GM12878 (cell line): ENCODE measurements around the gene KRT12. TPM values are rescaled to one million over a fixed set of nuclear protein-coding genes. Genes with fewer than 3 reads are reported as not detected.

Source experiments
- ATAC-seq: fragments of 200-7000 bp; cut with Tn5 transposase; 3 replicates; pipeline ENCODE4 v1.9.1; 2020; ENCODE audit warnings: mild to moderate bottlenecking, moderate library complexity
- BruUV-seq: library from RNA; stranded (reverse); fragments of 400-500 nt; replicated peaks from 2 replicates; lab custom pipeline; 2021; lab: Mats Ljungman, UMichigan
- CTCF ChIA-PET: fragments of 300-600 bp; sonication (Branson Sonifier 250); formaldehyde crosslinking; extraction: SDS; loops from one replicate; lab custom pipeline; 2021; ENCODE audit warnings: inconsistent platforms; lab: Yijun Ruan, JAX
- POLR2A ChIA-PET: fragments of 350-600 bp; formaldehyde crosslinking; extraction: SDS; loops from one replicate; lab custom pipeline; 2021; ENCODE audit warnings: inconsistent platforms; lab: Charles Lee
- RAD21 ChIA-PET: fragments of 300-600 bp; sonication (Branson Sonifier 250); formaldehyde crosslinking; loops from one replicate; lab custom pipeline; 2023; ENCODE audit warnings: antibody characterized with exemption; ENCODE audit not compliant: unreplicated experiment; lab: Charles Lee
- SMC1A ChIA-PET: fragments of 300-600 bp; sonication (Branson Sonifier 250); formaldehyde crosslinking; loops from one replicate; lab custom pipeline; 2023; ENCODE audit not compliant: unreplicated experiment, uncharacterized antibody; lab: Charles Lee
- DNase-seq: peaks from one replicate; pipeline ENCODE4 v3.0.0-alpha.2; 2011; ENCODE audit warnings: low read depth, low spot score
- FAIRE-seq: peaks from 3 replicates; lab custom pipeline; 2011; peaks lifted over from hg19 to GRCh38; lab: Jason Lieb, UNC
- H2AFZ ChIP-seq: 2 replicates; pipeline ENCODE4 v1.6.0; 2011; ENCODE audit warnings: low read depth, low read length, control low read depth; ENCODE audit not compliant: control insufficient read depth
- H3K27ac ChIP-seq: 2 replicates; pipeline ENCODE4 v1.5.1; 2011; ENCODE audit warnings: control low read depth; ENCODE audit not compliant: control insufficient read depth, insufficient read depth
- H3K27me3 ChIP-seq, 2 experiments: replicated peaks in 1 of 2; 2 replicates each; pipeline versions ENCODE4 v1.6.0 to v1.6.1; 2011; ENCODE audit warnings: low read length in 1 of 2; ENCODE audit not compliant: control insufficient read depth in 2 of 2, insufficient read depth in 2 of 2
- H3K36me3 ChIP-seq, 2 experiments: 2 replicates each; pipeline ENCODE4 v1.5.1; 2011; ENCODE audit warnings: low read length in 1 of 2; ENCODE audit not compliant: control insufficient read depth in 2 of 2, insufficient read depth in 2 of 2
- H3K4me1 ChIP-seq: 2 replicates; pipeline ENCODE4 v1.6.1; 2011; ENCODE audit warnings: mild to moderate bottlenecking, low read length, moderate library complexity, mixed read lengths; ENCODE audit not compliant: control insufficient read depth, insufficient read depth
- H3K4me2 ChIP-seq: 2 replicates; pipeline ENCODE4 v1.6.0; 2011; ENCODE audit warnings: control low read depth; ENCODE audit not compliant: control insufficient read depth, insufficient read depth
- H3K4me3 ChIP-seq: fragments of 200-600 bp; sonication (generic); 2 replicates; pipeline ENCODE4 v1.5.1; 2016
- H3K79me2 ChIP-seq: 2 replicates; pipeline ENCODE4 v1.6.0; 2011; ENCODE audit warnings: low read length; ENCODE audit not compliant: control insufficient read depth, insufficient read depth
- H3K9ac ChIP-seq: 2 replicates; pipeline ENCODE4 v1.8.0; 2011; ENCODE audit warnings: low read length, control low read depth, mixed read lengths; ENCODE audit not compliant: control insufficient read depth, insufficient read depth
- H3K9me3 ChIP-seq: replicated peaks from 3 replicates; pipeline ENCODE4 v1.5.1; 2011; ENCODE audit warnings: mild to moderate bottlenecking, low read length; ENCODE audit not compliant: control insufficient read depth, insufficient read depth
- H4K20me1 ChIP-seq: 2 replicates; pipeline ENCODE4 v1.6.0; 2011; ENCODE audit not compliant: control insufficient read depth, insufficient read depth
- CREM ChIP-seq: IDR thresholded peaks from 2 replicates; pipeline ENCODE4 v1.6.1; 2014; ENCODE audit warnings: antibody characterized with exemption, low read depth
- CUX1 ChIP-seq: IDR thresholded peaks from 2 replicates; pipeline ENCODE4 v1.6.1; 2012; ENCODE audit warnings: improper control_type of control experiment, low read depth, low read length; ENCODE audit not compliant: insufficient replicate concordance
- ETV6 ChIP-seq, 2 experiments: fragments of 450-650 bp in 1 of 2; IDR thresholded peaks in 1 of 2; conservative IDR thresholded peaks in 1 of 2; 2 replicates each; pipeline ENCODE4 v1.6.1; 2014; ENCODE audit warnings: antibody characterized with exemption in 1 of 2, borderline replicate concordance in 1 of 2, low read depth in 1 of 2, mild to moderate bottlenecking in 1 of 2, moderate library complexity in 1 of 2
- FOXK2 ChIP-seq: fragments of 450-650 bp; IDR thresholded peaks from 2 replicates; pipeline ENCODE4 v1.6.1; 2017; ENCODE audit warnings: mild to moderate bottlenecking, moderate library complexity
- HDGF ChIP-seq: fragments of 450-650 bp; IDR thresholded peaks from 2 replicates; pipeline ENCODE4 v1.6.1; 2016; ENCODE audit warnings: antibody characterized with exemption
- JUNB ChIP-seq: IDR thresholded peaks from 2 replicates; pipeline ENCODE4 v1.6.1; 2016; ENCODE audit warnings: antibody characterized with exemption, mild to moderate bottlenecking
- MLLT1 ChIP-seq: fragments of 450-650 bp; IDR thresholded peaks from 2 replicates; pipeline ENCODE4 v1.6.1; 2016; ENCODE audit warnings: mild to moderate bottlenecking
- NFIC ChIP-seq: IDR thresholded peaks from 2 replicates; pipeline ENCODE4 v1.6.1; 2012; ENCODE audit warnings: low read depth, mild to moderate bottlenecking, inconsistent platforms, low read length, moderate library complexity
- PAX8 ChIP-seq: fragments of 450-650 bp; IDR thresholded peaks from 2 replicates; pipeline ENCODE4 v1.6.1; 2017; ENCODE audit warnings: mild to moderate bottlenecking, moderate library complexity
- RCOR1 ChIP-seq: conservative IDR thresholded peaks from 2 replicates; pipeline ENCODE4 v1.6.1; 2012; ENCODE audit warnings: low read depth, low read length, improper control_type of control experiment
- RELB ChIP-seq: fragments of 450-650 bp; IDR thresholded peaks from 2 replicates; pipeline ENCODE4 v1.6.1; 2017; ENCODE audit warnings: low read depth, mild to moderate bottlenecking, moderate library complexity
- RUNX3 ChIP-seq: IDR thresholded peaks from 2 replicates; pipeline ENCODE4 v1.6.1; 2012; ENCODE audit warnings: low read length, inconsistent platforms
- SUPT20H ChIP-seq: IDR thresholded peaks from 2 replicates; pipeline ENCODE4 v1.6.1; 2011; ENCODE audit warnings: low read depth, mild to moderate bottlenecking, low read length, moderate library complexity, borderline replicate concordance; ENCODE audit not compliant: control insufficient read depth
- WGBS: methylation state at CpG from one replicate; pipeline ENCODE4 v1.1.6; 2016; ENCODE audit warnings: low lambda C conversion rate; ENCODE audit not compliant: insufficient replicate concordance, insufficient coverage; ENCODE audit errors: missing lambda C conversion rate; 5-methylcytosine and 5-hydroxymethylcytosine counted together
- in situ Hi-C: fragments of 300-500 bp; cut with MboI; formaldehyde crosslinking; loops from 9 replicates; pipeline ENCODE4 v1.14.3; 2018; ENCODE audit warnings: mixed read lengths
- intact Hi-C: fragments of 100-400 bp; cut with micrococcal nuclease; formaldehyde crosslinking; loops from one replicate; pipeline ENCODE4 v1.14.2; 2022; ENCODE audit not compliant: unreplicated experiment
- polyA plus RNA-seq, 11 experiments: library from polyadenylated mRNA; depleted of rRNA in 4 of 11; unstranded in 6 of 11; stranded (reverse) in 5 of 11; fragments of >200 nt; fragmentation: Nextera tagmentation in 4 of 11; fragmentation: Illumina TruSeq in 1 of 11; extraction: Ambion mirVana in 4 of 11; extraction: Trizol in 1 of 11; gene quantifications; 1 replicate in 1 of 11; 2 replicates in 10 of 11; pipeline versions ENCODE4 v1.2.1 to v1.2.3, GENCODE V29; 2011 to 2016; ENCODE audit warnings: inconsistent platforms in 2 of 11, missing spikeins in 2 of 11, low read depth in 1 of 11
- total RNA-seq, 4 experiments: library from RNA; depleted of rRNA in 3 of 4; stranded (reverse); fragments of >200 nt in 3 of 4; fragmentation: Illumina TruSeq in 1 of 4; extraction: Trizol in 1 of 4; gene quantifications; 2 replicates each; pipeline versions ENCODE4 v1.2.1 to v1.2.3, GENCODE V29; 2013 to 2021

Gene KRT12
- total and polyA plus RNA-seq, 10 of the 15 experiments (the other 5 are each of a cell fraction or from before 2014, with no cell fraction given) = not detected

GRCh38 chr17:40820228-40820838 lies 46.7 kb downstream of the KRT12 start:
- Histone ChIP-seq H3K9me3 (no peaks in the 10 kb centered on the region), H3K9ac (no peak overlapping the region), H2AFZ (peak overlapping the region; percentile 24; the same call in 1 of the 2 replicates), H3K4me2 (peak overlapping the region; percentile 60), H3K4me3 (no peak overlapping the region), H3K4me1 (peaks cover 16% of the 10 kb centered on the region), H3K27ac (no peak overlapping the region; the same call in 1 of the 2 replicates), H3K36me3 (peaks cover 0 to 7% of the 10 kb centered on the region in 2 experiments; a peak in 2 of 4 replicates), H3K79me2 (peaks cover 5% of the 10 kb centered on the region), H3K27me3 (no peaks in the 10 kb centered on the region), H4K20me1 (no peaks in the 10 kb centered on the region)
- FAIRE-seq = no peak
- DNase-seq = no peak
- ChIA-PET CTCF (interaction anchor here (1.1 to 3.5 kb wide), 3 partner anchors 195 to 847 kb away, joined by 3 to 14 read pairs (median 10); no protein-coding TSS in a partner anchor), SMC1A (interaction anchor here (0.9 to 2.2 kb wide), 4 partner anchors 9 to 205 kb away, joined by 3 to 8 read pairs (median 4); no protein-coding TSS in a partner anchor), RAD21 (interaction anchor here (1.3 kb wide), 1 partner anchor 36 kb away, joined by 3 read pairs; no protein-coding TSS in a partner anchor), POLR2A (interaction anchor here (0.6 to 1.1 kb wide), 2 partner anchors 326 to 833 kb away, joined by 3 to 5 read pairs; no protein-coding TSS in a partner anchor)
- in situ Hi-C loops = no loop called here
- no TSS peak for BruUV-seq
- intact Hi-C loops = no loop called here
- 12% methylated on average over 9 of the region's 9 CpGs for WGBS
- ATAC-seq = no peak
- TF ChIP-seq FOXK2 = no peak
- no peak for TF ChIP-seq HDGF
- TF ChIP-seq RUNX3 = peak; percentile 88
- peak; percentile 37; the same call in 1 of the 2 replicates for TF ChIP-seq CREM
- peak; percentile 65; the same call in 1 of the 2 replicates for TF ChIP-seq NFIC
- TF ChIP-seq ETV6 (conservative IDR thresholded peaks at IDR 0.05 in 1 of 2, IDR thresholded peaks at IDR 0.05 in 1 of 2; ENCODE audit: borderline replicate concordance in 1 of 2, low read depth in 1 of 2) = peak in 1 of 2 experiments; percentile 95; a peak in 2 of 4 replicates
- no peak for TF ChIP-seq RCOR1
- TF ChIP-seq RELB = no peak
- no peak for TF ChIP-seq PAX8
- TF ChIP-seq JUNB = peak; percentile 81
- TF ChIP-seq CUX1 = no peak
- no peak for TF ChIP-seq SUPT20H
- no peak for TF ChIP-seq MLLT1
